Measurements from ENCODE around the gene CTXND2.

The CTXND2 gene

DNA sequence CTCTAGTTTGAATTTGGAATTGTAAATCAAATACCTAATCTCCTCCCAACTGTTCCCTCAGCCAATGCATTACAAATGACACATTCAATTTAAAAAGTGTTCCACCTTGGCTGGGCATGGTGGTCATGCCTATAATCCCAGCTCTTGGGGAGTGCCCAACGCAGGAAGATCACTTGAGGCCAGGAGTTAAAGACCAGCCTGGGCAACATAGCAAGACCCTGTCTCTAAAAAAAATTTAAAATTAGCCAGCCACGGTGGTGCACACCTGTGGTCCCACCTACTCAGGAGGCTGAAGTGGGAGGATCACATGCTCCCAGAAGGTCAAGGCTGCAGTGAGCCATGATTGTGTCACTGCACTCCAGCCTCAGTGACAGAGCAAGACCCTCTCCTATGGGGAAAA is 14.4 kb upstream of the CTXND2 start:
- TF ChIP-seq YY1 (IDR thresholded peaks at IDR 0.05; ENCODE audit: low read depth) (no peak), NFIC (IDR thresholded peaks at IDR 0.05) (no peak), RAD21 (IDR thresholded peaks at IDR 0.05; ENCODE audit: low read depth) (no peak), TCF12 (IDR thresholded peaks at IDR 0.05; ENCODE audit: low read depth) (no peak), CEBPB (IDR thresholded peaks at IDR 0.05) (no peak), TEAD4 (IDR thresholded peaks at IDR 0.05) (no peak)
- TF ChIP-seq, protein P1, sequence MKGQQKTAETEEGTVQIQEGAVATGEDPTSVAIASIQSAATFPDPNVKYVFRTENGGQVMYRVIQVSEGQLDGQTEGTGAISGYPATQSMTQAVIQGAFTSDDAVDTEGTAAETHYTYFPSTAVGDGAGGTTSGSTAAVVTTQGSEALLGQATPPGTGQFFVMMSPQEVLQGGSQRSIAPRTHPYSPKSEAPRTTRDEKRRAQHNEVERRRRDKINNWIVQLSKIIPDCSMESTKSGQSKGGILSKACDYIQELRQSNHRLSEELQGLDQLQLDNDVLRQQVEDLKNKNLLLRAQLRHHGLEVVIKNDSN (IDR thresholded peaks at IDR 0.05): no peak

DNA sequence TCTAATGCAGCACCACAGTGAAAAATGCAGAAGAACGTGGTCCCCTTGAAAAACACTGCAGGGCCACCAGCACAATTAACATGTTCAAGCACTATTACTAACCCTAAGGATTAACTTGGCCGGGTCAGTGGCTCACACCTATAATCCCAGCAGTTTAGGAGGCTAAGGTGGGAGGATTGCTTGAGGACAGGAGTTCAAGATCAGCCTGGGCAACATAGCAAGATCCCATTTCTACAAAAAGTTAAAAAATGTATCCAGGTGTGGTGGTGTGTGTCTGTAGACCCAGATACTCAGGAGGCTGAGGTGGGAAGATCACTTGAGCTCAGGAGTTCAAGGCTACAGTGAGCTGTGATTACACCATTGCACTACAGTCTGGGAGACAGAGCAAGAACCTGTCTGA is 13.4 kb upstream of the CTXND2 start:
- TF ChIP-seq CREB1 (IDR thresholded peaks at IDR 0.05; ENCODE audit: low read depth) (no peak), TAF1 (IDR thresholded peaks at IDR 0.05; ENCODE audit: low read depth) (no peak), RAD21 (IDR thresholded peaks at IDR 0.05; ENCODE audit: low read depth) (no peak), EGR1 (IDR thresholded peaks at IDR 0.05) (no peak), EP300 (IDR thresholded peaks at IDR 0.05; ENCODE audit: borderline replicate concordance) (no peak), YY1 (IDR thresholded peaks at IDR 0.05; ENCODE audit: low read depth) (no peak), ZBTB7A (IDR thresholded peaks at IDR 0.05; ENCODE audit: low read depth) (no peak), FOXM1 (IDR thresholded peaks at IDR 0.05; ENCODE audit: borderline replicate concordance, low read depth) (no peak), TEAD4 (IDR thresholded peaks at IDR 0.05) (no peak), TCF12 (IDR thresholded peaks at IDR 0.05; ENCODE audit: low read depth) (no peak)
- TF ChIP-seq, protein P1 (IDR thresholded peaks at IDR 0.05): no peak
- TF ChIP-seq, protein P2, sequence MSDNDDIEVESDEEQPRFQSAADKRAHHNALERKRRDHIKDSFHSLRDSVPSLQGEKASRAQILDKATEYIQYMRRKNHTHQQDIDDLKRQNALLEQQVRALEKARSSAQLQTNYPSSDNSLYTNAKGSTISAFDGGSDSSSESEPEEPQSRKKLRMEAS (IDR thresholded peaks at IDR 0.05): no peak
- TF ChIP-seq, protein P3, sequence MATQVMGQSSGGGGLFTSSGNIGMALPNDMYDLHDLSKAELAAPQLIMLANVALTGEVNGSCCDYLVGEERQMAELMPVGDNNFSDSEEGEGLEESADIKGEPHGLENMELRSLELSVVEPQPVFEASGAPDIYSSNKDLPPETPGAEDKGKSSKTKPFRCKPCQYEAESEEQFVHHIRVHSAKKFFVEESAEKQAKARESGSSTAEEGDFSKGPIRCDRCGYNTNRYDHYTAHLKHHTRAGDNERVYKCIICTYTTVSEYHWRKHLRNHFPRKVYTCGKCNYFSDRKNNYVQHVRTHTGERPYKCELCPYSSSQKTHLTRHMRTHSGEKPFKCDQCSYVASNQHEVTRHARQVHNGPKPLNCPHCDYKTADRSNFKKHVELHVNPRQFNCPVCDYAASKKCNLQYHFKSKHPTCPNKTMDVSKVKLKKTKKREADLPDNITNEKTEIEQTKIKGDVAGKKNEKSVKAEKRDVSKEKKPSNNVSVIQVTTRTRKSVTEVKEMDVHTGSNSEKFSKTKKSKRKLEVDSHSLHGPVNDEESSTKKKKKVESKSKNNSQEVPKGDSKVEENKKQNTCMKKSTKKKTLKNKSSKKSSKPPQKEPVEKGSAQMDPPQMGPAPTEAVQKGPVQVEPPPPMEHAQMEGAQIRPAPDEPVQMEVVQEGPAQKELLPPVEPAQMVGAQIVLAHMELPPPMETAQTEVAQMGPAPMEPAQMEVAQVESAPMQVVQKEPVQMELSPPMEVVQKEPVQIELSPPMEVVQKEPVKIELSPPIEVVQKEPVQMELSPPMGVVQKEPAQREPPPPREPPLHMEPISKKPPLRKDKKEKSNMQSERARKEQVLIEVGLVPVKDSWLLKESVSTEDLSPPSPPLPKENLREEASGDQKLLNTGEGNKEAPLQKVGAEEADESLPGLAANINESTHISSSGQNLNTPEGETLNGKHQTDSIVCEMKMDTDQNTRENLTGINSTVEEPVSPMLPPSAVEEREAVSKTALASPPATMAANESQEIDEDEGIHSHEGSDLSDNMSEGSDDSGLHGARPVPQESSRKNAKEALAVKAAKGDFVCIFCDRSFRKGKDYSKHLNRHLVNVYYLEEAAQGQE (IDR thresholded peaks at IDR 0.05; ENCODE audit: low read depth): no peak

DNA sequence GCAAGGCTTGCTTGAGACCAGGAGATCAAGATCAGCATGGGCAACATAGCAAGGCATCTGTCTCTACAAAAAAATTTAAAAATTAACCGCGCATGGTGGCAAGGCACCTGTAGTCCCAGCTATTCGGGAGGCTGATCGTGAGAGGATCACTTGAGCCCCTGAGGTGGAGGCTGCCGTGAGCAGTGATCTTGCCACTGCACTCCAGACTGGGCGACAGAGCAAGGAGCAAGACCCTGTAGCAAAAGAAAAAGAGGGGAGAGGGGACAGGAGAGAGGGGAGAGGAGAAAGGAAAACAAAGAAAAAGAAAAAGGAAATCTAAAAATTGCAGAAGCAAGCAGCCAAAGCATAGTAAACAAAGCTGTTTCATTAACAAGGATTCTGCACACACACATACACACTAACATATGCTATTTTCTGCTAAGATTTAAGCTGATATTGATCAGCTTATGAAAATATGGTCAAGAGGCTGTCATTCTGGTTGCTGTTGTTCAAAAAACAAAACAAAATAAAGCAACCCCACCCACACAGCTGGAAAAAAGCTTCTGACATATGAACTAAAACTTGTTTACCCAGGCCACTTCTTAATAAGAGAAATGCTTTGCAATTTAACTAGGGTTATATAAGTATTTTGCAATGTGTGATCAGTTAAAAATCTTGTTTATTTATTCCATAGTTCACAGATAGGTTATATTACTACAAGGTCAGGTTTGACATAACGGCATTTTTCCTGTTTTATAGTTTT is 12.3 kb upstream of the CTXND2 start:
- TF ChIP-seq YY1 (IDR thresholded peaks at IDR 0.05; ENCODE audit: low read depth) (no peak), NFIC (IDR thresholded peaks at IDR 0.05) (no peak), ZBTB7A (IDR thresholded peaks at IDR 0.05; ENCODE audit: low read depth) (no peak), CREB1 (IDR thresholded peaks at IDR 0.05; ENCODE audit: low read depth) (no peak), FOXM1 (IDR thresholded peaks at IDR 0.05; ENCODE audit: borderline replicate concordance, low read depth) (no peak), CEBPB (IDR thresholded peaks at IDR 0.05) (no peak), EGR1 (IDR thresholded peaks at IDR 0.05) (no peak), RAD21 (IDR thresholded peaks at IDR 0.05; ENCODE audit: low read depth) (no peak), TCF12 (IDR thresholded peaks at IDR 0.05; ENCODE audit: low read depth) (no peak), TAF1 (IDR thresholded peaks at IDR 0.05; ENCODE audit: low read depth) (no peak), EP300 (IDR thresholded peaks at IDR 0.05; ENCODE audit: borderline replicate concordance) (no peak), TEAD4 (IDR thresholded peaks at IDR 0.05) (no peak)
- TF ChIP-seq, protein P1 (IDR thresholded peaks at IDR 0.05): no peak
- TF ChIP-seq, protein P3 (IDR thresholded peaks at IDR 0.05; ENCODE audit: low read depth): no peak
- TF ChIP-seq, protein P2 (IDR thresholded peaks at IDR 0.05): no peak

DNA sequence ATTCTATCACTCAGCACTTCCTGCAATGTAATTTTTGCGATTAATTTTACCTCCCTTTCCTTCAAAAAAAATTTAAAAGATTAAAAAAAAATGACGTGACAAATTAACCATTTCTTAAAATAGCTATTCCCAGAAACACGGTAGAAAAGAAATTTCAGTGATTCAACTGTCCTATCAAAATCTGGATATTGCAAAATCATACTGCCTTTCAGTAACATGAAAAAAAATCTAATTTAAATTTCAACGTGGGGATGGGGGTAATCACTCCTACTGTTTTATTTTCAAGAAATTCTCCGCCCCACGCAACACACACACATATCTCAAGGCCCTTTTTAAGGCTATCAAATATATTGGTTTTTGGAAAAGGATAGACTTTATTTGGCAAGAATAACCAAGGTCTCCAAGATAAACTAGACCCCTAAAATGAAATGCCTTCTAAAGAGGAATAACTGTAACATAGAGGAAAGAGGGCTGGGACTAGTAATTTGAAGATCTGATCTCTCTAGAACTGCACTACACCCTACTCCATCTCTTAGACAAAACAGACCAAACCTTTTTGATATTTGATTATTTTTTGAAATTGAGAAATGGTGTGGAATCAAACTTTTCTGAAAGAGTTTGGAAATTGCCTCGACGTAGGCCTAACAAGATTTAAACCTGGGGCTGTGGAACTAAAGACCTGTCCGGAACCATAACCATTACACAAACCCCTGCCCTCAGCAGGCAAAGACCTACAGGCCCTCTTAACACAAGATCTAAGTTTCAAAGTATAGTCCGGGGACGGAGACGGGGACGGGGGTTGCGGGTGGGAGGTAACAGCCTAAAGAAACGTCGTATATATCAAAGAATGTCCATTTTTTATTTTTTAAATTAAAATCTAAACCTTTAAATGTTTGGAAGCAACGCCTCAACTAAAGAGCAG is 11.5 kb upstream of the CTXND2 start:
- no peak for TF ChIP-seq ZBTB7A (IDR thresholded peaks at IDR 0.05; ENCODE audit: low read depth)
- TF ChIP-seq, protein P1 (IDR thresholded peaks at IDR 0.05): no peak
- TF ChIP-seq FOXM1 (IDR thresholded peaks at IDR 0.05; ENCODE audit: borderline replicate concordance, low read depth): no peak
- TF ChIP-seq TEAD4 (IDR thresholded peaks at IDR 0.05): no peak
- TF ChIP-seq CEBPB (IDR thresholded peaks at IDR 0.05): no peak
- TF ChIP-seq EP300 (IDR thresholded peaks at IDR 0.05; ENCODE audit: borderline replicate concordance): no peak

Data from Ishikawa (cell line).